ENCODE data around the gene MSMB. TPM values are rescaled to one million over a fixed set of nuclear protein-coding genes. Genes with fewer than 3 reads are reported as not detected.

MSMB gene
- total and polyA plus RNA-seq, 2 of the 8 experiments (the other 6 are each of a cell fraction or from before 2014, with no cell fraction given) = not detected

GRCh38 chr10:46000538-46000937, 45.5 kb downstream of the MSMB start:
- H3K14ac ChIP-seq (ENCODE audit: insufficient read length) = no peak overlapping the region
- no peak overlapping the region for H2BK120ac ChIP-seq (replicated peaks; ENCODE audit: low read depth, low read length)
- H2BK12ac ChIP-seq (ENCODE audit: low read depth, low read length) = no peak overlapping the region
- TF ChIP-seq NRF1 (IDR thresholded peaks at IDR 0.05; ENCODE audit: low read depth, low read length) (no peak), SRF (IDR thresholded peaks at IDR 0.05; ENCODE audit: low read depth, low read length) (no peak), BCL11A (IDR thresholded peaks at IDR 0.05; ENCODE audit: low read depth in 2 of 2, low read length in 2 of 2) (no peak)
- H3K56ac ChIP-seq (replicated peaks; ENCODE audit: insufficient read length, low read depth, low read length) = no peak overlapping the region
- H2BK5ac ChIP-seq (ENCODE audit: low read depth, low read length) = no peak overlapping the region
- H2AFZ ChIP-seq (ENCODE audit: low read length) = no peak overlapping the region
- peaks cover 14 to 59% (median 33%) of the 10 kb centered on the region in 4 experiments for H3K36me3 ChIP-seq (ENCODE audit: control insufficient read depth in 2 of 4, insufficient read depth in 4 of 4, low read length in 3 of 4)
- H3K4me1 ChIP-seq (replicated peaks in 1 of 4; ENCODE audit: control insufficient read depth in 3 of 4, insufficient read depth in 4 of 4, low read length in 3 of 4) = peaks cover 0 to 3% (median 0%) of the 10 kb centered on the region in 4 experiments; a peak in 2 of 7 replicates
- H3K18ac ChIP-seq (ENCODE audit: extremely low read depth, low read length) = no peak overlapping the region
- H3K4me2 ChIP-seq (ENCODE audit: insufficient read depth in 1 of 2, low read depth in 2 of 2, low read length in 2 of 2) = no peak overlapping the region
- H4K8ac ChIP-seq (ENCODE audit: extremely low read depth, insufficient read depth, low read length) = no peak overlapping the region
- no peaks in the 10 kb centered on the region for H3K27me3 ChIP-seq (replicated peaks in 1 of 4; ENCODE audit: control insufficient read depth in 3 of 4, extremely low read depth in 1 of 4, insufficient read depth in 3 of 4, low read length in 3 of 4)
- H3K9me3 ChIP-seq (ENCODE audit: insufficient read depth in 2 of 2, low read depth in 1 of 2, low read length in 1 of 2) = no peaks in the 10 kb centered on the region
- POLR2A ChIA-PET (ENCODE audit: partially characterized antibody) = interaction anchor here (0.5 kb wide), 1 partner anchor 31 kb away, joined by 4 read pairs; no protein-coding TSS in a partner anchor
- no peak overlapping the region for H2BK15ac ChIP-seq (ENCODE audit: low read length)
- H4K20me1 ChIP-seq (replicated peaks in 1 of 2; ENCODE audit: control insufficient read depth in 1 of 2, insufficient read depth in 2 of 2, low read length in 2 of 2) = peaks cover 0 to 2% of the 10 kb centered on the region in 2 experiments
- DNase-seq (ENCODE audit: low read depth in 1 of 2, low spot score in 2 of 2) (no peak), FAIRE-seq (no peak)
- no peaks in the 10 kb centered on the region for H3K23me2 ChIP-seq (ENCODE audit: low read depth, low read length)
- no peak overlapping the region for H4K91ac ChIP-seq (replicated peaks; ENCODE audit: insufficient read length, low read length)
- H3K79me2 ChIP-seq (ENCODE audit: control insufficient read depth in 1 of 2, insufficient read depth in 2 of 2, low read length in 2 of 2) = no peaks in the 10 kb centered on the region
- H3K4me3 ChIP-seq (ENCODE audit: extremely low read depth in 1 of 4, insufficient read depth in 2 of 4, low read depth in 3 of 4, low read length in 4 of 4) = no peak overlapping the region
- no peak overlapping the region for H2BK20ac ChIP-seq (ENCODE audit: low read length)
- no peak overlapping the region for H3K27ac ChIP-seq (ENCODE audit: low read depth, low read length)
- CTCF ChIA-PET (ENCODE audit: partially characterized antibody) = interaction anchor here (1.2 to 1.9 kb wide), 2 partner anchors 9 to 21 kb away, joined by 3 to 5 read pairs; no protein-coding TSS in a partner anchor
- no peak overlapping the region for H3K9ac ChIP-seq (replicated peaks in 1 of 4; ENCODE audit: extremely low read depth in 1 of 4, low read depth in 3 of 4, low read length in 3 of 4)
- H3K4ac ChIP-seq (replicated peaks; ENCODE audit: insufficient read length, low read depth, low read length) = peak overlapping the region; percentile 53
- H4K5ac ChIP-seq (ENCODE audit: insufficient read length, low read depth, low read length) = no peak overlapping the region
- 100% methylated on average over 1 of the region's 1 CpG; no CpG with 5 or more reads in 1 of the 2 experiments for WGBS, 2 experiments (ENCODE audit: extremely low coverage in 1 of 2, insufficient coverage in 1 of 2, insufficient read length in 1 of 2, insufficient replicate concordance in 2 of 2, low coverage in 1 of 2, low lambda C conversion rate in 2 of 2, missing lambda C conversion rate in 1 of 2)
- no peak overlapping the region for H3K23ac ChIP-seq (ENCODE audit: insufficient read length)
- no peaks in the 10 kb centered on the region; the same call in 1 of the 2 replicates for H3K79me1 ChIP-seq (ENCODE audit: low read depth, low read length)
- no peak overlapping the region for H2AK5ac ChIP-seq (ENCODE audit: low read depth, low read length)

All from H1 (cell line).